DMS53 (cell line): ENCODE results near the gene ATAD1.
"Not testable (repeated sequence)": the region's sequence is repeated elsewhere in the genome, so short reads cannot be mapped to it uniquely, and the experiment has no call there.

Experiments
- DNase-seq: peaks from one replicate; lab custom pipeline; 2025; lab: John Stamatoyannopoulos, UW

ATAD1 gene

DNA sequence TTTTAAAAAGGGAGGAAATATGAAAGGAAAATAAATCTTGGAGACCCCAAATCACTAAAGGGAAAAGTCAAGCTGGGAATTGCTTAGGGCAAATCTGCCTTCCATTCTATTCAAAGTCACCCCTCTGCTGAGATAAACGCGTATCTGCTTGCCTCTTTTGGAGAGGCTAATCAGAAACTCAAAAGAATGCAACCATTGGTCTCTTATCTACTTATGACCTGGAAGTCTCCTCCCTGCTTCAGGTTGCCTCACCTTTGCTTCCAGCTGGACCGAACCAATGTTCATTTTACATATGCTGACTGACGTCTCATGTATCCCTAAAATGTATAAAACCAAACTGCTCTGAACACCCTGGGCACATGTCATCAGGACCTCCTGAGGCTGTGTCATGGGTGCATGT is 14.7 kb downstream of the ATAD1 start:
- no peak for DNase-seq

DNA sequence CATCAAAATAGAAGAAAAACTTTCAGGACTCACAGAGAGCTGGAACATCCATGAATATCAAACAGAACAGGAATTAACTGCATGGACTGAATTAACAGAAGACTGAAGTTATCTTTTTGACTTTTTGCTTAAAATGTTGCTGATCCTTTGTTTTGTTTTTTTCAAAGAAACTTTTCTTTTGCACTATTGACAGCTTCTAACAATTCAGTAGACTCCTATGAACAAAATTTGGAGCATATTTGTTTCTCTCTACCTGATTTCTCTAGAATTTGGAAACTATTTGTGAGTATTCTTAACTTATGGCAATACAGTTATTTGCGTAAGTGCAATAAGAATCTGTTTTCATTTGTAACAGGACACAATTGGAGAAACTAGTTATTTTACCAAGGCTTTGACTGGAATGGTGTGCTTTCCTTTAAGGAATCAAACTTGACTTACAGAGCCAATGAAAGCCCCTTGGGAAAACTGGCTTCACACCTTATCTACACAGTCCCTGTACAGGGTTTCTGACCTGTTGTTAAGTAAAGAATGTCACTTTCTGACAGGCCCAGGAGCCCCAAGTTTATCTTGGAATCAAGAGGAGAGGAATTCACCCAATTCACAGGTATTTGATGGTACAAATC is 16.1 kb downstream of the ATAD1 start:
- not testable (repeated sequence) for DNase-seq

DNA sequence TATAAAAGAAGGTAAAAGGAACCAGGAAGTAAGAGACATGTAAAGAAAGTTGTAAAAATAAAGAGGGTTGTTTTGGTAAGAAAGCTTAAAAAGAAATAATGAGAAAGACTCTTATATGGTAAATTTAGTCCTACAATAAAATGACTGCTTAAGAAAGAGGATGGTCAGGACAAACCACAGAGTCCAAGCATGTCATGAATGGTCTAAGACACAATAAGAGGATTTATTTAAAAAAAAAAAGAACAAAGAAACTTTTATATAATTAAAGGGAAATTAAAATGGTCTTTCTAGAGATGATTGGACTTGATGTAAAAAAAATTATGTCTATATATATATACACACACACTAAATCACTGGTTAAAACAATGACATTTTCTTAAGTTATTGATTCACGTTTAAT is 18.2 kb downstream of the ATAD1 start:
- DNase-seq, result no peak

DNA sequence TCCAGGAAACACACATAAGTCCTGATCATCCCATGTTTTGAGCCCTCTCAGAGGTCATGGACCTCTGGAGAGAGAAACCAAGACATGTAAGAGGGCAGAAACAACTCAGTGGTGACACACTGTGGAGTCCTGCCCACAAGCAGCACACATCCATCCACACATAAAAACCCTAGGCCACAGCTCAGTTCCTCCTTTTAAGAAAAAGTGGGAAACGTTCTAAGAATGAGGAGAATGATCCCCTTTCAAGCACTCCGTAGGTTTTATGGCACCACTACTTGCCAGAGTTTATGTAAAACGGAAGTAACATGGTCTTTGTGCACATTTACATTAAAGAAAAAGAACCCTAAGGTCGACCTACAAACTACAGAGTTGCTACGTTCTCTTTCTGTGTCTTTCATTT is 19.9 kb downstream of the ATAD1 start:
- no peak for DNase-seq

DNA sequence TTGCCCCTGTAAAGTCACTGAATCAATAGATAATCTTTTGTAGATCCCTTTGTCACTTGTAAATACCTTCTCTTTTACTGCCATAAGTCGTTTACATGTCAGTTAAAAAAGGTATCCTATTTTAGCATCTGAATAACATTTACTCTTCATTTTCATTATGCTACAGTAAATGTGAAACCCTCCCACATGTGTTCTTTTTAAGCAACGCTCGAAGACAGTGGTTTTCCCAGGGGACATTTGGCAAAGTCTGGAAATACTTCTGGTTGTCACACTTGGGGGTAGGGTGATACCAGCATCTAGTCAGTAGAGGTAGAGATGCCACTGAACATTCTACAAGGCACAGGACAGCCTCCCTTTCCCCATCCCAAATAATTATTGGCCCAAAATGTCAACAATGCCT is 23.7 kb downstream of the ATAD1 start:
- DNase-seq, result no peak

DNA sequence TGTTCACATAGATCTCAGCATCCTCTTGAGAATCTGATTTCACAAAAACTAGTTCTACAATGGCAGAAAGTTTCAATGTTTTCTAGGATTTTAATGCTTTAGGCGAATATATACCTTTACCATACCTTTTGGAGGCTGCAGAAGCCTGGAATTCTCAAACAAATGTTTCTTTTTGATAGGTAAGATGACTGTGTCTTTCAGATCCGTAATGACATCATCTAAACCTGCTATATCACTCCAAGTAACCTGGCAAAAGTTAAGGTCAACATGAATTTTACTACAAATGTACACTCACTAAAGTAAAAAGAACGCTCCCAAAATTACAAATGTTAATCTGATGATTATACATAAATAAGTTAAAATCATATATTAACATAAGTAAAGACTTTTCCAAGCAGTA is 27.8 kb downstream of the ATAD1 start:
- DNase-seq, result no peak

DNA sequence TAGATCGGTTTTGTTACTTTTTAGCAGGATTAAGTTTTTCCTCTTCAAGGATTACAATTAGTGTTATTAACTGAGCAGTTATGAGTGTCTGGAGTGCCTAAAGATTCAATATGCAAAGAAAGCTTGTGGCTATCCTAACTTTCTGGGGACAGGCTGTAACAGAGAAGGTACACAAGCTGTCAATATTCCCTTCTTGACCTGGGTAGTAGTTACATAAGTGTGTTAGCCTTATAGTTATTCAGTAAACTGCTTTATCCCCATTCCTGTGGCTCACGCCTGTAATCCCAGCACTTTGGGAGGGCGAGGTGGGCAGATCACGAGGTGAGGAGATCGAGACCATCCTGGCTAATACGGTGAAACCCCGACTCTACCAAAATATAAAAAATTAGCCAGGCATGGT is 31.6 kb downstream of the ATAD1 start:
- no peak for DNase-seq

DNA sequence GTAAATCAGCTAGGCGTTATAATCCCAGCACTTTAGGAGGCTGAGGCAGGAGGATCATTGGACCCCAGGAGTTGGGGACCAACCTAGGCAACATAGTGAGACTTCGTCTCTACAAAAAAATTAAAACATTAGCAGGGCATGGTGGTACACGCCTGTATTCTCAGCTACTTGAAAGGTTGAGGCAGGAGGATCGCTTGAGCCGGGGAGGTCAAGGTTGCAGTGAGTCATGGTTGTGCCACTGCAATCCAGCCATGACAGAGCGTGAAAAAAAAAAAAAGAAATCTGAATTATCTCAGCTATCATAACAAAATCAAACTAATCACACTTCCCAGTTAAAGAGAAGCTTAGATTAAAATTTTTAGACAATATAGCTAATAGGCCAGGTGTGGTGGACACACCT is 35.3 kb downstream of the ATAD1 start:
- DNase-seq, result no peak

DNA sequence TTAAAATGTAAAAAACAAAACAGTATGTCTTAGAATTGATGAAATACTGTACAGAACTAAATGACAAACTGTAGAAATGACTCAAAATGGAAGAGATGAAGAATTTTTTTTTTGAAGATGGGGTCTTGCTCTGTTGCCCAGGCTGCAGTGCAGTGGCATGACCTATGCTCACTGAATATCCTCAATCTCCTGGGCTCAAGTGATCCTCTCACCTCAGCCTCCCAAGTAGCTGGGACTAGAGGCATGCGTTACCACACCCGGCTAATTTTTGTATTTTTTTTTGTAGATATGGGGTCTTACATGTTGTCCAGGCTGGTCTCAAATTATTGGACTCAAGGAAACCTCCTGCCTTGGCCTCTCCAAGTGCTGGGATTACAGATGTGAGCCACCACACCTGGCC is 36.5 kb downstream of the ATAD1 start:
- no peak for DNase-seq

DNA sequence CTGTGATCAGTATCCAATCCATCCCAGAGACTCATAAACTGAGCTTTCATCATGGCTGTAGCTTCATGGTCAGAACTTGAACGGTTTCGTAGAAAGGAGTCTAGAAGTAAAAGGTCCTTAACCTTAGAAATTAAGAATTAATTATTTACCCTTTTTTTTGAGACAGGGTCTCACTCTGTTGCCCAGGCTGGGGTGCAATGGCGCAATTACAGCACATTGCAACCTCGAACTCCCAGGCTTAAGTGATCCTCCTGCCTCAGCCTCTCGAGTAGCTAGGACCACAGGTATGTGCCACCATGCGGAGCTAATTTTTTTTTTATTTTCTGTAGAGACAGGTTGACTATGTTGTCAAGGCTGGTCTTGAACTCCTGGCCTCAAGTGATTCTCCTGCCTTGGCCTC is 41.7 kb downstream of the ATAD1 start:
- DNase-seq, result no peak

DNA sequence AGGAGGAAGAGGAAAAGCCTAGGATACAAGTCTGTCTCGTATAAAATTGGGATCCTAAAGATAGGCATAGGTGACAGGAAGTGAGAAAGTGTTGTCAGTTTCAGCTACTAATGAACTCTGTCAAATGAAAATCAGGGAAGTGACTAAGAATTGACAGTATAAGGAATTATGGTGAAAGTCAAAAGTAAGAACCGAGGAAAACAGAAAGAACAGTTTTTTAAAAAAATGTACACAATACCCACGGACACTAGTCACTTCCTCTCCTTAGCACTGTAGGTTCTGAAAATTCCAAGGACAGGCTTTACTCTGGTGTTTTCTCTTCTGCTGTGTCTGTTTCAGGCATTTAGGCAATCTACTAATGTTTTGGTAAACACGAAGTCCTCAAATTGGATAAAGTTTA is 42.3 kb downstream of the ATAD1 start:
- DNase-seq, result no peak

DNA sequence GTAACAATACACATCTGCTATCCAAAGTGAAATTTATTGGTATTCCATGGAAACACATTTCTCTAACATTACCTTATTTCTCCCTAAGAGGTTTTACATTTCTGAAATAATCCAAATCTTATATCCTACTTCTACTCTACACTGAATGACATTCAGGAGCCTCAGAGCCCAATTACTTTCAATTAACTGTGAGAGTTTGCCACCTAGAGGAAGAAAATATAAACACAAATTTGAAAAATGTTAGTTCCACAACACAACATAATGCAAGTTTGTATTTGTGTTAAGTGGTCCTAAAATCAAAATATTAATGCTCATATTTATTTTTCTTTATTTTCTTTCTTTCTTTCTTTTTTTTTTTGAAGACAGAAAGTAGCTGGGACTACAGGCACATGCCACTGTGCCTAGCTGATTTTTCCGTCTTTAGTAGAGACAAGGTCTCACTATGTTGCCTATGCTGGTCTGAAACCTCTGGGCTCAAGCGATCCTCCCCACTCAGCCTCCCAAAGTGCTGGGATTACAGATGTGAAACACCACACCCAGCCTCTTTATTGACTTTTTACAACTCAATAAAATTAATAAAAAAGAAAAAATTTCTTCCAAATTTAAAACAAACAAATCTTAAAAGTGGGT is 46.0 kb downstream of the ATAD1 start:
- peak; percentile 60 for DNase-seq

DNA sequence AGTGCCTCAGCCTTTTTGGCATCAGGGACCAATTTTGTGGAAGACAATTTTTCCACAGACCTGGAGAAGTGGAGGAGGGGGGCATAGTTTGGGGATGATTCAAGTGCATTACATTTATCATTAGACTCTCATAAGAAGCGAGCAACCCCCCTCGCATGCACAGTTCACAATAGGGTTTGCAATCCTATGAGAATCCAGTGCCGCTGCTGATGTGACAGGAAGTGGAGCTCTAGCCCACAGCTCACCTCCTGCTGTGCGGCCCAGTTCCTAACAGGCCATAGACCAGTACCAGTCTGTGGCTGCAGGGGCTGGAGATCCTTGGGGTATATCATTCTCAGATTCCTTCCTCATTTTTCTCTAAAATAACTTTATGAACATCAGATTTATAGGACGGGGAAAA is 50.8 kb downstream of the ATAD1 start:
- no peak for DNase-seq

DNA sequence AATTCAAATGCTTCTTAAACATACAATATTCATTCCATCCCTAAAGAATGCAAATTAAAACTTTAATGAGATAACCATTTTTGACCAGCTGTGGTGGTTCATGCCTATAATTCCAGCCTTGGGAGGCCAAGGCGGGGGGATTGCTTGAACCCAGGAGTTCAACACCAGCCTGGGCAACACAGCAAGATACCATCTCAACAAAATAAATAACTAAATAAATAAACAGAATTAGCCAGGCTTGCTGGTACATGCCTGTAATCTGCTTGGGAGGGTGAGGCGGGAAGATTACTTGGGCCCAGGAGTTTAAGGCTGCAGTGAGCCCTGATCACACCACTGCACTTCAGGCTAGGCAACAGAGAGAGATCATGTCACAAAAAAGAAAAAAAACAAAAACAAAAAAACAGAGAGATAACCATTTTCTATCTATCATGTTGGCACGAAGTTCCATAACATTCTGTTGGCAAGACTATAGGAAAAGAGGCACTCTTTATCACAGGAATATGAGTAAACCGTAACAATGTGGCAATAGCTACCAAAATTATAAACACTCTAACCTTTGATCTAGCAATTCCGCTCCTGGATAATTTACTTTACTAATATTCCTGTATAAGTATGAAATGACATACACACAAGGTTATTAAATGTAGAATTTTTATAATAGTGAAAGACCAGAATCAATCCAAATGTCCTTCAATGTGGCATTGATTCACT is 52.2 kb downstream of the ATAD1 start:
- DNase-seq, result no peak

DNA sequence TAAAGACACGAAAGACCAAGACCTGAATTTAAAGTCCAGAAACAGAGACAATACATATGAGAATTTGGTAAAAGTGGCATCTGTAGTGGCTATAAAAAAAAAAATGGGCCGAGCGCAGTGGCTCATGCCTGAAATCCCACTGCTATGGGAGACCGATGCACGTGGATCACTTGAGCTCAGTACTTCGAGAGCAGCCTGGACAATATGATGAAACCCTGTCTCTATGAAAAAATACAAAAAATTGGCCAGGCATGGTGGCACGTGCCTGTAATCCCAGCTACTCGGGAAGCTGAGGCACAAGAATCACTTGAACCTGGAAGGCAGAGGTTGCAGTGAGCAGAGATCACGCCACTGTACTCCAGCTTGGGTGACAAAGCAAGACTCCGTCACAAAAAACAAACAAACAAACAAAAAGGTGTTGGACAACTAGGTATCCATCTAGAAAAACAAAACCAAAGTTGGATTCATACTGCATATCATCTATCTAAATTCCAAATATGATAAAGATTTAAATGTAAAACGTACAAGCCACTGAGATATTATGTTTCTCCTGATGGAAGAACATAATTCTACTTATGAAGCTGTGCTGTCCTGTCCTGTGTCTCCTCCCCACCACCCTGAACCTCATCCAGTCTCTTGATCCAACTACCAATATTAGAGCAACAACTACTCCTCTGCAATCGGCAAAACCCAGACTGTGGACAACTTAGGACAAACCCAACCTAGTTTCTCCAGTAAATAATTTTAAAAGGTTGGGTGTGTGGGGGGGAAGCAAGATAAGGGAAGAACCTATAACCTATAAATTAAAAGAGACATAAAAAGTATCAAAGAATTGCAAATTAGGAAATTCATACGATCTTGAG is 53.7 kb downstream of the ATAD1 start:
- DNase-seq, result no peak

DNA sequence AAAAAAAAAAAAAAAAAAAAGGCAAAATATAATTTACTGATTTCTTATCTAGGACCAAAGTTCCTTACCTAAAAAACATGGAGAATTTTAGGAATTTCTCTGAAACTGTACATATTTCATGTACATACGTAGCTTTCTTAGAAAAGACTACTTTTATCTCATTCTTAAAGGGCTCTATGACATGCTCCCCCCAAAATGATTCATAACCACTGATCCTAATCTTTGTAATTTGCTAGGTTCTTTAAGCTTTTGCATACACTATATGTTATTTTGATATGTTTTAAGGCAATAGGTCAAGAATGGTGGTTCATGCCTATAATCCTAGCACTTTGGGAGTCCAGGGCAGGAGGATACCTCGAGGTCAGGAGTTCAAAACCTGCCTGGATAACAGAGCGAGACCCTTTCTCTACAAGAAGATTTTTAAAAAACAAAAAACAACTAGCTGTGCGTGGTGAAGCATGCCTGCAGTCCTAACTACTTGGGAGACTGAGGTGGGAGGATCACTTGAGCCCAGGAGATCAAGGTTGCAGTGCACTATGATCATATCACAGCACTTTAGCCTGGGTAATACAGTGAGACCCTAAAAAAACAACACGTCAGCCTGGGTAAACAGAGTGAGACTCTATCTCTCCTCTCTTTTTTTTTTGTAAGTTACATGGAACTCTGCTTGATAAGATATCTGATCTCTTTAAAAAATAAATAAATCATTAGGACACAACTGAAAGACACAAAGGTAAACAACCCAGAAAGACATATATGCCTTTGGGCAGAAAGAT is 54.8 kb downstream of the ATAD1 start:
- no peak for DNase-seq

DNA sequence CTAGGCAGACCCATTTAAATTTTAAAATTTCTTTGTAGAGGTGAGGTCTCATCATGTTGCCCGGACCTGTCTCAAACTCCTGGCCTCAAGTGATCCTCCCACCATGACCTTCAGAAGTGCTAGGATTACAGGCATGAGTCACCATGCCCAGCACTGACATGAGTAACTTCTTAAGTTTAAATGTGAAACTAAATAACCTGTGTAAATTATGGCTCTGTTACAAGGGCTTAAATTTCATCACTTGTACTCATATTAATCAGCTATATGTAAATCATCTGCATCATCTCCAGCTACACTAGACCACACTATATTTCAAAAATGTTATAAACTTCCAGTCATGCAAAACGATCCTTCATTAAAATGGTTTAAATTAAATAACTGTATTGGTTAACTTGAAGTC is 56.1 kb downstream of the ATAD1 start:
- peak; percentile 54 for DNase-seq

DNA sequence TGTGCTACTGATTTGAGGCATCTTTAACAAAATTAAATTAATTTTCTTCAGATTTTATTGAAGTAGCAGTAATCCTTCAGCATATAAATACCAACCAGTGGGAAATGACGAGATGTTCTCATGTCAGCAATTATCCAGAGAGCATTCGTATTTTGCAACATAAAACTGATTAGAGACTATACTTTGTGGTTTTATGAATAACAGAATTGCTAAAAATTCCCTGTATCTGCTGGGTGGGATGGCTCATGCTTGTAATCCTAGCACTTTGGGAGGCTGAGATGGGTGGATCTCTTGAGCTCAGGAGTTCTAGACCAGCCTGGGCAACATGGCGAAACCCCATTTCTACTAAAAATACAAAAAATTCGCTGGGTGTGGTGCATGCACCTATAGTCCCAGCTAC is 56.9 kb downstream of the ATAD1 start:
- DNase-seq, result no peak

DNA sequence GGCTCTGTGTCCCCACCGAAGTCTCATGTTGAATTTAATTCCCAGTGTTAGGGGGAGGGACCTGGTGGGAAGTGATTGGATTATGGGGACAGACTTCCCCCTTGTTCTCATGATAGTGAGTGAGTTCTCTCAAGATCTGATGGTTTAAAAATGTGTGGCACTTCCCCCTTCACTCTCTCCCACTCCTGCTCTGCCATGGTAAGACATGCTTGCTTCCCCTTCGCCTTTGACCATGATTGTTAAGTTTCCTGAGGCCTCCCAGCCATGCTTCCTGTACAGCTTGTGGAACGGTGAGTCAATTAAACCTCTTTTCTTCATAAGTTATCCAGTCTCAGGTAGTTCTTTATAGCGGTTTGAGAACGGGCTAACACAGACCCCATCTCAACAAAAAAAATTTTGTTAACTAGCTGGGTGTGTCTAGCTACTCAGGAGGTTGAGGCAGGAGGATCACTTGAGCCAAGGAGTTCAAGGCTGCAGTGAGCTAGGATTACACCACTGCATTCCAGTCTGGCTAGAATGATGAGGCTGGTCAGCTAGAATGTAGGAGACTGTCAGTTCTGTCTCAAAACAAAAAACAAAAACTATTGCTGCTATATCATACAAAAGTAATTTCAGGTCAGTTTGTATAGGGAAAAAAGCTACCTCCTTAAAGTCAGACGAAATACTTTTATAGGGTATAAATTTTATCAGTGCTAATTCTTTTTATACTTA is 57.7 kb downstream of the ATAD1 start:
- DNase-seq, result no peak

DNA sequence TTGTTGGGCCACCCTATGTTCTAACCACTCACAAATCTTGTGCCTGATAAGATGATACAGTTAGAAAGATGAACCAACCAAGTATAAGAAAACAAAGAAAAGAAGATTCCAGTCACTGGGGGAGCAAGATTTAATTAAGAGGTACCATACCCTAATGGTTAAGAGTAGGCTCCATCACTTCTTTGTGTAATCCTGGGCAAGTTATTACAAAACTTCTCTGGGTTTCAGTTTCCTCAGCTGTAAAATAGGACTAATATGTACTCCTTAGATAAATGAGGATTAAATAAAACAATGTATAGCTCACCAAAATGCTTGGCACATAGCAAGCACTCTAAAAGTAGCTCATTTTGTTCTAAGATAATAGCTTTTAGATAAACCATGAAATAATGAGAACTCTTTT is 58.5 kb downstream of the ATAD1 start:
- DNase-seq, result no peak

DNA sequence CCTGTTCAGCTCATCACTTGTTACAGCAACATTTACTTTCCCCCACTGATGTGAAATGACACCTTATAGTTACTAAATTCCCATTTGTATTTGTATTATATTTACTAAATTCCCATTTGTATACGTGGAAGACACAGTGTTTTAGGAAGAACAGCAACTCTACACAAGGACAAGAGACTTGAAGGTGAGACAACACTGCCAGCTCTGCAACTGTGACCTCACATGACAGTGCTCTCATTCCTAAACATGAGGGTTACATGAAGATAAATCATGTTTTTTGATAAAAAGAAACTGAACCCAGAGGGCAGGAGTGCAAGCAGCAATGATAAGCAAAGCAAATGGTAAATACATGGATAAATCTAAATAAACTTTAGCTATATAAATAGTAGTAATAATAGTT is 60.3 kb downstream of the ATAD1 start:
- no peak for DNase-seq
